Measurements from ENCODE around the gene MKNK2.
A peak's percentile ranks its signal among the peaks of the same experiment; 100 is the strongest.

MKNK2 gene

DNA sequence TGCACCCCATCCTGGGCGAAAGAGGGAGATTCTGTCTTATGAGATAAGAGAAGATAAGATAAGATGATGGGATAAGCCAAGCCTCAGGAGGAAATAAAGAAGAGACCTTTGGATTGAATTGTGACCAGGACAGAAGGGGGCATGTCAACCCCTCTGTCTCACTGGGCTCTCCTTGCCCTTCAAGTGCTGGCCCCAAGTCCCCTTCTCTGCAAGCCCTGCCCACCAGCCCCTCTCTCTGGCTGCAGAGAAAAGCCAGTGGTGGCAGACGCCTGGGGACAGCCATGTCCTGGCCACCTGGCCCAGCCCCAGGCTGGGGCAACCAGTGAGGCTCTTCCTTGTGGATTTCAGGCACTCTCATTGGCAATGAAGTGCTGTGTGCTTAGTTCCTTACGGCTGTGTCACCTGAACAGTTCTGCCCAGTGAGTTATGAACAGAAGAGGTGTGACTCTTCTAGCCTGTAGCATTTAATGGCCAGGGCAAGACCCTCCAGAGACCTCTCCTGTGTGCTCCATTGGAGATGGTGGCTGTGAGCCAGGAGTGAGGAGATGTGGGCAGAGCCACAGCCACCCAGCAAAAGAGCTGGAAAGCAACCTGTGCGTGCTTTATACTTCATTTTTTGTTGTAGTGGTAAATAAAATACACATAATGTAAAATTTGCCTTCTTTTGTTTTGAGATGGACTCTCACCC, 29.4 kb downstream of the MKNK2 start:
- no peak for DNase-seq

GRCh38 chr19:2018752-2019151, 32.3 kb downstream of the MKNK2 start:
- DNase-seq: no peak

- peak; percentile 64 for DNase-seq
These were observed 34.8 kb downstream of the MKNK2 start for GRCh38 chr19:2016041-2016807.

DNA sequence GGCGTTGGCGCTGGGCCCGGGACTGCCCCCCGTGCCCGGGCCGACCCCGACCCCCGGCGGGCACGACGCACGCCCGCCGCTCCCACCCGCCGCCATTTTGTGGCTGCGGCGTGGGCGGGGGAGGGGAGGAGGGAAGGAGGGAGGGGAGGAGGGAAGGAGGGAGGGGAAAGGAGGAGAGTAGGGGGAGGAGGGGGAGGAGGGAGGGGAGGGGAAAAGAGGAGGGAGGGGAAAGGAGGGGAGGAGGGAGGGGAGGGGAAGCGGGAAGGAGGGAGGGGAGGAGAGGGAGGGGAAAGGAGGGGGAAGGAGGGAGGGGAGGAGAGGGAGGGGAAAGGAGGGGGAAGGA, 35.5 kb downstream of the MKNK2 start, which contains the start of gene BTBD2:
Gene BTBD2 (minus strand): TSS at position 107 of the 343 bp plus-strand sequence. CDS start 11 bp downstream, at position 96.
- peak; percentile 12 for DNase-seq

DNA sequence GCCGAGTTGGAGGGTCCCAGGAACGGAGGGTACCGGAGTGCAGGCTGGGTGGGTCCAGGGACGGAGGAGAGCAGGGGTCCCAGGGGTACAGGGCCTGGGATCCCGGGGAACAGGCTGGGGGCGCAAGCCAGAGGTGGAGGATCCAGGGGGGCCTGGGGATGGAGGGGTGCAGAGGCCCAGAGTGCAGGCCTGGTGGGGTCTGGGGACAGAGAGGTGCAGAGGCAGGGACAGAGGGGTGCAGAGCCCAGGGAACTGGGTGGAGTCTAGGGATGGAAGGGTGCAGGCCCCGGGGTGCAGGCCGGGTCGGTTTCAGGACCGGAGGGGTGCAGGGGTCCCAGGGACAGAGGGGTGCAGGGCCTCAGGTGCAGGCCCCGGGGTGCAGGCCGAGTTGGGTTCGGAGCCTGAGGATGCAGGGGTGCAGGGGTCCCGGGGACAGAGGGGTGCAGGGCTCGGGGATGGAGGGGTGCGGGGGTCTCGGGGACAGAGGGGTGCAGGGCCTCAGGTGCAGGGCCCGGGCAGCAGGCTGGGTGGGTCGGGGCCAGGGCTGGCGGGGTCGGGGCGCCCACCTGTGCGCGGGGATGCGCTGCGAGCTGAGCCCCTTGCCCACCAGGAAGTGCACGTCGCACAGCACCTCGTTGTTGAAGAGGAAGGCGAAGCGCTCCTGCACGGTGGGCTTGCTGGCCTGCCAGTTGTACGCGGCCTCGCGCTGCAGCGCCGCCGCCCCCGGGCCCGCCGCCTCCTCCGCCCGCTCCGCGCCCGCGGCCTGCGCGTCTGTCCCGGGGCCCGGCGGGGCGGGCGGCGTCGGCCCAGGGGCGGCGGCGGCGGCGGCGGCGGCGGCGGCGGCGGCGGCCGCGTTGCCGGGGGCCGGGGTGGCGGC, 36.1 kb downstream of the MKNK2 start:
- DNase-seq: no peak

- no peak for DNase-seq
These were observed 36.9 kb downstream of the MKNK2 start for GRCh38 chr19:2014131-2014571.

DNA sequence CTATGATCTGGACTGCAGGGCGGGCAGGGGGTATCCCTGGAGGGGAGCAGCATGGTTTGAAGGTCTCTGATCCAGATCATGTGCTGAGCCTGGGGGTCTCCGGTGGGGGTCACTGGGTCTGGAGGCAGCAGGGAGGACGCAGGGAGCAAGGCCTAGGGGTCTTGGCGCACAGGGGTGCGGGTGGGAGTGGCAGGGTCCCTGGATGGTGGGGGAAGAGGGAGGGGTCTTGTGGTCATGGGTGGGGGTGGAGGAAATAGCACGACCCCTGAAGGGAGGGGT, 37.4 kb downstream of the MKNK2 start:
- no peak for DNase-seq

DNA sequence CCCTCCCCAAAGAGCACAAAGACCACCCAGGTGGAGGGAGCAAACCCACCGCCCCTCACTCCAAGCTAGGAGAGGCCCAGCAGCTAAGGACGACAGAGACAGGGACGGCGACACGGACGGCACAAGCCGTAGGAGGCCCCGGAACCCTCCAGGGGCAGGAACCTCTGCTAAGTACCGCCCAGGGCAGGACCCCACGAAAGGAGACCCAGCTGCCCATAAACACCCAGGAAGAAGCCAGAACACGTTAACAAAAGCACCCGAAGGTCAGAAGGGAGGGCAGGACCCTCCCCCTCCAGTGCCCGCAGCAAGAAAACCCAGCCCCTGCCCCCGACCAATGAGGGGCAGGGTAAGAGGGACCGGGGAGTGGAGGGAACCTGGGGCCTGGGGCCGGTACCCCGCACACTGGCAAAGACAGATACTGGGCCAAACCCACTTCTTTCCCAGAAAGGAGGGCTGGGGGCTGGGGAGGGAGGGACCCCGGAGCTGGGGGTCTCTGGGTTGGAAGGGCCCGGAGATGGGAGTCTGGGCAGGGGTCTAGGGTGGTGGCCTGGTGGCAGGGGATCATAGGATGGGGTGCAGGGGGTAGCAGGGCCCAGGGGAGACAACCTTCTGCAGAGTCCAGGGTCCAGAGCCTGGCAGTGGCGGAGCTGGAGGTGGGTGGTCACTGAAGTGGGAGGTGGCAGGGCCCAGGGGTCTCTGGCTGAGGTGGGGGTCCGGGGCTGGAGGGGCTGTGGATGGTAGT, 37.9 kb downstream of the MKNK2 start:
- DNase-seq: no peak

GRCh38 chr19:2011169-2011568, 39.9 kb downstream of the MKNK2 start:
- no peak for DNase-seq

DNA sequence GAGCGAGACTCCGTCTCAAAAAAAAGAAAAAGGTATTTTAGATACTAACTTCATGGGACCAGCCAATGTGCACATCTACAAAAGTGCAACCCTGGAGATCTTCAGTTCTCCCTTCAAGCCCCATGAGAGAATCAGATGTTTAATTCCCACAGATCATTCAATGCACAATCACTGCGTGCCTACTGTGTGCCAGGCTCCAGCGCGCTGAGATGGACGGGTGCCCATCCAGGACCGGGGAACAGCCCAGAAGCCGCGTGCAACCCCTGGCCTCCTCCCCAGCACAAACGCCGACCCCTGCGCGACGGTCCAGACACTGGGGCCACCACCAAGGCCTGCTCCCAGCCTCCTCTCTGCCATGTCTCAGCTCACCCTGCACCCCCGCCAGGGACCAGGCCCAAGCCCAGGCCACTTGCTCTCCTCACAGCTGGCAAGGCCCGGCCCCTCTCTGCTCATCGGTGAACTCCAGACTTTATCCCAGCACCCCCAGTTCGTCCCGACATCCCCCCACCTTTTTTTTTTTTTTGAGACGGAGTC, 40.8 kb downstream of the MKNK2 start:
- DNase-seq: no peak

DNA sequence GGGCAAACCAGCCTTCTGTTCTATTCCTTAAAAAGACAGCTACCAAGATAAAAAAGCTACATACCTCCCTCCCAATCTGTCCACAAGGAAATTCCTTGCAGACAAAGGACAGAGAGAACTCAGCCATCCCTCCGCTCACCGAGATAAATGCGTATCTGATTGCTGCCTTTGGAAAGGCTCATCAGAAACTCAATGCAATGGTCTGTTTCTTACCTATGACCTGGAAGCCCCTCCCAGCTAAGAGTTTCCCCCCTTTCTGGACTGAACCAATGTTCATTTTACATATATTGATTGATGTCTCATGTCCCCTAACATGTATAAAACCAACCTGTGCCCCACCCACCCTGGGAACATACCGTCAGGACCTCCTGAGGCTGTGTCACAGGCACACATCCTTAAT, 47.2 kb downstream of the MKNK2 start:
- no peak for DNase-seq

DNA sequence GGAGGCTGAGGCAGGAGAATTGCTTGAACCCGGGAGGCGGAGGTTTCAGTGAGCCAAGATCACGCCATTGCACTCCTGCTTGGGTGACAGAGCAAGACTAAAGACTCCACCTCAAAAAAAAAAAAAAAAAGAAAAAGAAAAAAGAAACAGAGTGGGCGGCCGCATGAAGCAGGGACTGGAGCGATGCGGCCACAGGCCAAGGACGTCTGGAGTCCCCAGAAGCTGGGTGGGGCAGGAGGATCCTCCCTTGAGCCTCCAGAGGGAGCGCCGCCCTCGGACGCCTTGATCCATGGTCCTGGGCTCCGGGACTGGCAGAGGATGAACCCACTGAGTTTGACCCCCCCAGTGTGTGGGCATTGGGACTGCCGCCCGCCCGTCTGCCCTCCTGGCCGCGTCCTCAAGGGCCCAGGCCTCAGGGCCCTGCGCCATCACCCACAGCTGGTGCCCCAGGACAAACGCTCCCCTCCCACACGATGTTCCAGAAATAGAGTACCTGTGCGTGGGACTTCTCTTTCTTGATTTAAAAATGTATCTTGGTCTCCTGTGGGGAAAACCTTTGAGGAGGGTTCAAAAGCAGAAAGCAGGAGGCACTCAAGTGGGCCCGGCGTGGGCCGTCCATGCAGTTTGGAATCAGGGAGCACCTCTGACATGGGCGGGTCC, 51.1 kb downstream of the MKNK2 start:
- no peak for DNase-seq

GRCh38 chr19:1998712-1999708, 52.0 kb downstream of the MKNK2 start:
- DNase-seq: no peak

DNA sequence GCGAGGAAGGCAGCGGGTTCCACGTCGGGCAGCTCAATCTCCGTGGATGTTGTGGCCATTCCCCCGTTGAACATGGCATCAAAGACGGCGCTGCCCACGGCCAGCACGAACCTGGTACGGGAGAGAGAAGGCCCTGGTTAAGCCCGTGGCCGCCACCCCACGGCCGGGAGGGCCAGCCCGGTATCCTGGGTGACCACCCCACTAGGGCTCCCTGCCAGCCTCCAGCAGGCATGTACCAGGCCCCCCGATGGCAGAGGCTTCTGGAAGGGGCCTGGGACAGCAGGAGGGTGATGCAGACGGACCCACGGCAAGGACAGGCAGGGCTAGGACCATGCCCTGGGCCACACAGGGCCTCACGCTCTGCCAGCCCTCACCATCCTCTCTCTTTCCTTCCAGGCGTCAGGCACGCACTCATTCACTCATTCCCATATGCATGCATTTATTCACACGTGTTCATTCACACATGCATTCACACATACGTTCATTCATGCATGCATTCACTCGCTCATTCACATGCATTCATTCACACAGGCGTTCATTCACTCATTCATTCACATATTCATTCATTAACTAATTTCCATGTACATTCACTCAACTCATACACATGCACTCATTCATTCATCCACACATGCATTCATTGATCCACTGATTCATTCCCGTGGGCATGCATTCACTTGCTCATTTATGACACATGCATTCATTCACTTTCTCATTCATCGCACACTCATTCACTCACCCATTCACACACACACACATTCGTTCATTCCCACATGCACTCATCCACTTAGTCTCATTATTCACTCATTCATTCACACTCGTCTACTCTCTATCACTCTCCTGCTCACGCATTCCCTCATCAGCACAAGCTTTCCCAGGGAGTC, 53.5 kb downstream of the MKNK2 start:
- DNase-seq: no peak

DNA sequence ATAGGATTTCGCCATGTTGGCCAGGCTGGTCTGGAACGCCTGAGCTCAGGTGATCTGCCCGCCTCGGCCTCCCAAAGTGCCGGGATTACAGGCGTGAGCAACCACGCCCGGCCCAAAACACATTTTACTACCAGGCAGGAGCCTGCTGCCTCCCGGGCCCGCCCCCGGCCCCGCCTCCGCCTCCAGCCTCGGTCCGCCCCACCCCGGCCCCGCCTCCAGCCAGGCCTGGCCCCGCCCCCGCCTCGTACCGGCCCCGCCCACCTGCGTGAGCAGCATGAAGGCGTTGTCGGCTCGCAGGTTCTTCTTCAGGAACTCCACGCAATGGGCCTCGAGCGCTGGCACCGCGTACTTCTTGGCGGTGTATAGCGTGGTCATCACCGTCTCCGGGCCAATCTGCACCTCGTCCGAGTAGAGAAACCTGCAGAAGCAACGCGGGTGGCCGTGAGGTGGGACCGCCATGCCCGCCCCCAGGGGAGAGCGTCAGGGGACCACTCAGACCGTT, 58.2 kb downstream of the MKNK2 start:
- no peak for DNase-seq

- DNase-seq: no peak
These were observed 59.8 kb downstream of the MKNK2 start for GRCh38 chr19:1991018-1991913.

GRCh38 chr19:1990230-1991017, 60.6 kb downstream of the MKNK2 start:
- no peak for DNase-seq
